ENCODE data around the gene EPHA4. TPM values are rescaled to one million over a fixed set of nuclear protein-coding genes. Genes with fewer than 3 reads are reported as not detected.

Gene EPHA4
- polyA plus RNA-seq, 2 of the 4 experiments (the other 2 are of a cell fraction) = 0.54 to 1.1 TPM

- WGBS (ENCODE audit: missing lambda C conversion rate) = 46% methylated on average over 6 of the region's 6 CpGs
- no peak for TF ChIP-seq HEYL (CRISPR knock-in tag; IDR thresholded peaks at IDR 0.05)
- TF ChIP-seq, protein P1, sequence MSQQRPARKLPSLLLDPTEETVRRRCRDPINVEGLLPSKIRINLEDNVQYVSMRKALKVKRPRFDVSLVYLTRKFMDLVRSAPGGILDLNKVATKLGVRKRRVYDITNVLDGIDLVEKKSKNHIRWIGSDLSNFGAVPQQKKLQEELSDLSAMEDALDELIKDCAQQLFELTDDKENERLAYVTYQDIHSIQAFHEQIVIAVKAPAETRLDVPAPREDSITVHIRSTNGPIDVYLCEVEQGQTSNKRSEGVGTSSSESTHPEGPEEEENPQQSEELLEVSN (IDR thresholded peaks at IDR 0.05; ENCODE audit: borderline replicate concordance, low read depth) = no peak
- TF ChIP-seq EHMT2 (IDR thresholded peaks at IDR 0.05; ENCODE audit: low read depth) = no peak
- no peak for TF ChIP-seq NPAS2 (CRISPR knock-in tag; IDR thresholded peaks at IDR 0.05; ENCODE audit: borderline replicate concordance)
- no peak for TF ChIP-seq EHF (CRISPR knock-in tag; IDR thresholded peaks at IDR 0.05)
- no peak for TF ChIP-seq MYC (IDR thresholded peaks at IDR 0.05; ENCODE audit: borderline replicate concordance, low read length)
- TF ChIP-seq JUNB (IDR thresholded peaks at IDR 0.05) = no peak
- no peak for TF ChIP-seq EP300 (IDR thresholded peaks at IDR 0.05)
- TF ChIP-seq GATA3 (IDR thresholded peaks at IDR 0.05; ENCODE audit: borderline replicate concordance) = no peak
- no peak for TF ChIP-seq FOSL2 (IDR thresholded peaks at IDR 0.05)
- no peak for TF ChIP-seq FOSL2 (CRISPR knock-in tag; IDR thresholded peaks at IDR 0.05)
- no peak for TF ChIP-seq CBX8 (IDR thresholded peaks at IDR 0.05)
- TF ChIP-seq POLR2A (IDR thresholded peaks at IDR 0.05; ENCODE audit: low read length) = no peak
- no peak for TF ChIP-seq TP53 (CRISPR knock-in tag; IDR thresholded peaks at IDR 0.05)
- TF ChIP-seq HOXB13 (CRISPR knock-in tag; IDR thresholded peaks at IDR 0.05; ENCODE audit: low read depth) = no peak
- no peak for TF ChIP-seq MAFK (IDR thresholded peaks at IDR 0.05; ENCODE audit: partially characterized antibody)
- no peak for TF ChIP-seq HMGXB4 (CRISPR knock-in tag; IDR thresholded peaks at IDR 0.05; ENCODE audit: borderline replicate concordance)
- TF ChIP-seq FOSB (CRISPR knock-in tag; IDR thresholded peaks at IDR 0.05) = no peak
- TF ChIP-seq BHLHE40 (IDR thresholded peaks at IDR 0.05; ENCODE audit: low read depth, low read length) = no peak
- no peak for TF ChIP-seq HES2 (IDR thresholded peaks at IDR 0.05)
- no peak for TF ChIP-seq NFE2L2 (conservative IDR thresholded peaks at IDR 0.05; ENCODE audit: low read length)
- no peaks in the 10 kb centered on the region for H3K9me3 ChIP-seq
- FAIRE-seq (no peak), ATAC-seq (no peak), DNase-seq (ENCODE audit: low read depth in 1 of 2, low spot score in 1 of 2) (no peak)
- no peaks in the 10 kb centered on the region for H3K4me1 ChIP-seq
- no peak overlapping the region for H3K4me2 ChIP-seq
- H3K27ac ChIP-seq = no peak overlapping the region
- ChIA-PET CTCF (no interaction called here), POLR2A (no interaction called here)
- H3K4me3 ChIP-seq = no peak overlapping the region
Observed at GRCh38 chr2:221447310-221447709, 124.8 kb downstream of the EPHA4 start.

- no peak overlapping the region for H3K4me2 ChIP-seq
- ChIA-PET CTCF (interaction anchor here (0.6 to 1.1 kb wide), 2 partner anchors 17 to 358 kb away, joined by 3 read pairs; no protein-coding TSS in a partner anchor), POLR2A (no interaction called here)
- no peaks in the 10 kb centered on the region for H3K9me3 ChIP-seq
- DNase-seq (ENCODE audit: low read depth in 1 of 2, low spot score in 1 of 2) (no peak), ATAC-seq (no peak), FAIRE-seq (no peak)
- no peak overlapping the region for H3K27ac ChIP-seq
- H3K4me3 ChIP-seq = no peak overlapping the region
- H3K4me1 ChIP-seq = no peaks in the 10 kb centered on the region
- TF ChIP-seq TP53 (CRISPR knock-in tag; IDR thresholded peaks at IDR 0.05) (no peak), ELK1 (IDR thresholded peaks at IDR 0.05; ENCODE audit: low read depth, low read length) (no peak), RCOR1 (IDR thresholded peaks at IDR 0.05; ENCODE audit: low read depth, low read length) (no peak), CHD2 (IDR thresholded peaks at IDR 0.05; ENCODE audit: low read length, partially characterized antibody) (no peak), HES2 (IDR thresholded peaks at IDR 0.05) (no peak), FOSL2 (IDR thresholded peaks at IDR 0.05) (no peak), FOSL2 (CRISPR knock-in tag; IDR thresholded peaks at IDR 0.05) (no peak), ZNF302 (CRISPR knock-in tag; IDR thresholded peaks at IDR 0.05) (no peak), ZFP36 (IDR thresholded peaks at IDR 0.05; ENCODE audit: borderline replicate concordance, partially characterized antibody) (no peak), CEBPB (IDR thresholded peaks at IDR 0.05) (no peak), EHMT2 (IDR thresholded peaks at IDR 0.05; ENCODE audit: low read depth) (no peak), BHLHE40 (IDR thresholded peaks at IDR 0.05; ENCODE audit: low read depth, low read length) (no peak), NPAS2 (CRISPR knock-in tag; IDR thresholded peaks at IDR 0.05; ENCODE audit: borderline replicate concordance) (no peak), POLR2A (IDR thresholded peaks at IDR 0.05; ENCODE audit: low read length) (no peak)
- TF ChIP-seq, protein P2, sequence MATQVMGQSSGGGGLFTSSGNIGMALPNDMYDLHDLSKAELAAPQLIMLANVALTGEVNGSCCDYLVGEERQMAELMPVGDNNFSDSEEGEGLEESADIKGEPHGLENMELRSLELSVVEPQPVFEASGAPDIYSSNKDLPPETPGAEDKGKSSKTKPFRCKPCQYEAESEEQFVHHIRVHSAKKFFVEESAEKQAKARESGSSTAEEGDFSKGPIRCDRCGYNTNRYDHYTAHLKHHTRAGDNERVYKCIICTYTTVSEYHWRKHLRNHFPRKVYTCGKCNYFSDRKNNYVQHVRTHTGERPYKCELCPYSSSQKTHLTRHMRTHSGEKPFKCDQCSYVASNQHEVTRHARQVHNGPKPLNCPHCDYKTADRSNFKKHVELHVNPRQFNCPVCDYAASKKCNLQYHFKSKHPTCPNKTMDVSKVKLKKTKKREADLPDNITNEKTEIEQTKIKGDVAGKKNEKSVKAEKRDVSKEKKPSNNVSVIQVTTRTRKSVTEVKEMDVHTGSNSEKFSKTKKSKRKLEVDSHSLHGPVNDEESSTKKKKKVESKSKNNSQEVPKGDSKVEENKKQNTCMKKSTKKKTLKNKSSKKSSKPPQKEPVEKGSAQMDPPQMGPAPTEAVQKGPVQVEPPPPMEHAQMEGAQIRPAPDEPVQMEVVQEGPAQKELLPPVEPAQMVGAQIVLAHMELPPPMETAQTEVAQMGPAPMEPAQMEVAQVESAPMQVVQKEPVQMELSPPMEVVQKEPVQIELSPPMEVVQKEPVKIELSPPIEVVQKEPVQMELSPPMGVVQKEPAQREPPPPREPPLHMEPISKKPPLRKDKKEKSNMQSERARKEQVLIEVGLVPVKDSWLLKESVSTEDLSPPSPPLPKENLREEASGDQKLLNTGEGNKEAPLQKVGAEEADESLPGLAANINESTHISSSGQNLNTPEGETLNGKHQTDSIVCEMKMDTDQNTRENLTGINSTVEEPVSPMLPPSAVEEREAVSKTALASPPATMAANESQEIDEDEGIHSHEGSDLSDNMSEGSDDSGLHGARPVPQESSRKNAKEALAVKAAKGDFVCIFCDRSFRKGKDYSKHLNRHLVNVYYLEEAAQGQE (IDR thresholded peaks at IDR 0.05) = no peak
- TF ChIP-seq, protein P1 (IDR thresholded peaks at IDR 0.05; ENCODE audit: borderline replicate concordance, low read depth) = no peak
- WGBS (ENCODE audit: missing lambda C conversion rate) = 63% methylated on average over 2 of the region's 2 CpGs
Observed at GRCh38 chr2:221446140-221446539, 126.0 kb downstream of the EPHA4 start.
